ENCODE results near the gene MYCL.
A peak's percentile ranks its signal among the peaks of the same experiment; 100 is the strongest.

MYCL gene, protein sequence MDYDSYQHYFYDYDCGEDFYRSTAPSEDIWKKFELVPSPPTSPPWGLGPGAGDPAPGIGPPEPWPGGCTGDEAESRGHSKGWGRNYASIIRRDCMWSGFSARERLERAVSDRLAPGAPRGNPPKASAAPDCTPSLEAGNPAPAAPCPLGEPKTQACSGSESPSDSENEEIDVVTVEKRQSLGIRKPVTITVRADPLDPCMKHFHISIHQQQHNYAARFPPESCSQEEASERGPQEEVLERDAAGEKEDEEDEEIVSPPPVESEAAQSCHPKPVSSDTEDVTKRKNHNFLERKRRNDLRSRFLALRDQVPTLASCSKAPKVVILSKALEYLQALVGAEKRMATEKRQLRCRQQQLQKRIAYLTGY

DNA sequence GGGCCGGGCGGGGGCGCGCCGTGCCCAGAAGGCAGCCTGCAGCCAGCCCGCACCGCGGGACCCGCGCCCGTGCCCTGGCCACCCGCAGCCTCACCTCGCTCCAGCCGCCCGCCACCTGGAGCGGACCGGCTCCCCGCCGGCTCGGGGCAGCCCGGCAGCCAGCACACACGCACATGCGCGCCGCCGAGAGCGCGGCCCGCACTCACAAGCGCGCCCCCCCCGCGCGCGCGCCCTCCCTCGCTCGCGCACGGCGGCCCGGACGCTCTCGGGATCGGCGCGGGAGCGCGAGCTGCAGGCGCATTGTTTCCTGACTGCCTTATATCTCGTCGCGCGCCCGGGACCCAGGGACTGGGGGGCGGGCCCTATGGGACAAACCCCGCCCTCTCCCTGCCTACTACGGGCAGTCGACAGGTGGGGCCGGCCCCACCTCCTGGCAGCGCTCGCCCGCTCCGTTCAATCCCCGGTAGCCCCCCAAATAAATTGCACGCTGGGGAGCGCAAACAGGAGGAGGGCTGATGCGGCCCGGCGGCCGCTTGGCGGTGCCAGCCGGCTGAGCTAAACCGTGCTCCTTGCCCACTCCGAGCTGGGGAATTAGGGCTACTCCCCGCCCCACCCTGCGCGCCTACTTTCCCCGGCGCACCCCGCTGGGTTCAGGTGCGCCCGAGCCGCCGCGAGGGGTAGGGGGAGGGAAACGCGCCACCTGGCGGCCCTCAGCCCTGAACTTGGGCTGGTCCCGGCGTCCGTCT lies at the start of gene MYCL:
Gene MYCL, minus strand, starts transcription at position 204 of the 746 bp plus-strand sequence. CDS start 483 bp downstream, outside the sequence.
- DNase-seq (ENCODE audit: low read depth in 3 of 3), result peak; percentile 32 to 78 (median 46)

DNA sequence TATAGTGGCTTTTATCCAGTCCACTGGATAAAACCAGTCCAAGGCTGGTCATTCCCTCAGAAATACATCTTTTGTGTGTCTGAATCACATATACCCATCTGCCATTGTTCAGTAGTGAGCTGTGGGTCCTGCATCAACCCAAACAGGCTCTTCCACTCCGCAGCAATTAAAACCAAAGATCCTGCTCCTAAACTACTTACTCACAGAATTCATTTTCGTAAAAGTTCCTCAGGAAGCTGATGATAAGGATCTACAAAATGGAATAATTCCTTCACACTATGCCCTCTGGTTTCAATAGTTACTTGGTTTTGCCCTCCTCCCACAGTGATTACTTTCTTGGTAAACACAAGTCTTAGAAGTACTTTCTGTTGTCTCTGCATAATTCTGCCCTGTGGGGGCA lies 48.2 kb upstream of the MYCL start:
- DNase-seq (ENCODE audit: low read depth in 3 of 3), result no peak

DNA sequence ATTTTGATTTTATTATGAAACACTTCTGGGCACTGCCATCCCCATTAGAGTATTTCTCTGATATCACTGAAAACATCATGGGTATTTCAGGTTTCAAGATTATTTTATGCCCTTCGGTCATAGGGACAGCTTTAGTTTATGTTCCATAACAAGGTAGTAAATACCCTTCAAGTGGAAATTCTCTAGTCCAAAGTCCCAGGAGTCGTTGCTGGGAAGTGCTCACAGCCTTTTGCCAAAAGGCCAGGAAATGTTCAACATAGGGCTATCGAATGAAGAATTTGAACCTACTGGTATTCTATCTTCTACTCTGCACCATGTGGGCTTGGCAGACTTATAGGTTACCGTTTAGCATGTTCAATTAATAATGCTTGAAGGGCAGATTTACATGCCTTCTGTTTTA lies 45.5 kb upstream of the MYCL start:
- DNase-seq (ENCODE audit: low read depth in 3 of 3), result no peak

DNA sequence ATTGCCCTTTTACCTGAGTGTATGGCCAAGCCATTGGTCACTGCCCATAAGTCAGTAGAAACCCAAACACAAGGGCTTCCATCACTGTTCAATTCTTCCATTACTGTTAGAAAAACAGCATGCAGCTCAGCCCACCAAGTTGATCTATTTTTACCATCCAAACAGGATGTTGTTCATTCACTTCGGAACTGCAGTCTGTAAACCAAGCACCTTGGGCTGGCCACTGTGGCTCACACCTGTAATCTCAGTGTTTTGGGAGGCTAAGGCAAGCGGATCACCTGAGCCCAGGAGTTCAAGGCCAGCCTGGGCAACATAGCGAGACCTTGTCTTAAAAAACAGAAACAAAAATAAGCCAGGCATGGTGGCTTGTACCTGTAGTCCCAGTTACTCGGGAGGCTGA lies 44.5 kb upstream of the MYCL start:
- no peak for DNase-seq (ENCODE audit: low read depth in 3 of 3)

DNA sequence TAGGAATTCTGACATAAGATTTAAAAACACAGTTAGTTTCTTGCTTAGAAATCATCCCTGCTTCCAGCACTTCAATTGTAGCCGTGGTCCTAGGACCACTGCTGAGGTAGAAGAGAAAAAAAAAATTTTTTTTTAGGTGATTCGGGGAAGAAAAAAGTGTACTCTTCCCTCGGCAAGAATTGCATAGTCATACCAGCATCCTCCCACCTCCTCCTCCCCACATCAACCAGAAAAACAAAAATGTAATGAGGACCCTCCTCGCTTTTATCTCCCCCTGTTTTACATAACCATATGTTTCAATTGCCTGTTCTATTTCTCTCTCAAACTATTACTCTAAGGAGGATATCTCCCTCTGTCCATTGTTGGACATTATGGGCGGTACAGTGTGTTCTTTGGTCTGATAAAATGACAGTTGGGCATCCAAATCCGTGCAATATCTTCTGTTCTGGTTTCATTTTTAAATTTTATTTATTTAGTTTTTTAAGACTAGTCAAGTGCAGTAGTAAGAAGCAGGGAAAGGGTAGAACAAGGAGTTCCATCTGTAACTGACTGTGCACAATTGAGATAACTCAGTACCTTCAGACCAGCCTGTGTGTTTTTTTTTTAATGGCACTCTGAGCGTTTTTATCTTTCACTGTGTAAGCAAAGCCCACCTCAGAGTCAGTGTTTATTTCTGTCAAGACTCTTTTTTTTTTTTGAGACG lies 42.8 kb upstream of the MYCL start:
- no peak for DNase-seq (ENCODE audit: low read depth in 3 of 3)

DNA sequence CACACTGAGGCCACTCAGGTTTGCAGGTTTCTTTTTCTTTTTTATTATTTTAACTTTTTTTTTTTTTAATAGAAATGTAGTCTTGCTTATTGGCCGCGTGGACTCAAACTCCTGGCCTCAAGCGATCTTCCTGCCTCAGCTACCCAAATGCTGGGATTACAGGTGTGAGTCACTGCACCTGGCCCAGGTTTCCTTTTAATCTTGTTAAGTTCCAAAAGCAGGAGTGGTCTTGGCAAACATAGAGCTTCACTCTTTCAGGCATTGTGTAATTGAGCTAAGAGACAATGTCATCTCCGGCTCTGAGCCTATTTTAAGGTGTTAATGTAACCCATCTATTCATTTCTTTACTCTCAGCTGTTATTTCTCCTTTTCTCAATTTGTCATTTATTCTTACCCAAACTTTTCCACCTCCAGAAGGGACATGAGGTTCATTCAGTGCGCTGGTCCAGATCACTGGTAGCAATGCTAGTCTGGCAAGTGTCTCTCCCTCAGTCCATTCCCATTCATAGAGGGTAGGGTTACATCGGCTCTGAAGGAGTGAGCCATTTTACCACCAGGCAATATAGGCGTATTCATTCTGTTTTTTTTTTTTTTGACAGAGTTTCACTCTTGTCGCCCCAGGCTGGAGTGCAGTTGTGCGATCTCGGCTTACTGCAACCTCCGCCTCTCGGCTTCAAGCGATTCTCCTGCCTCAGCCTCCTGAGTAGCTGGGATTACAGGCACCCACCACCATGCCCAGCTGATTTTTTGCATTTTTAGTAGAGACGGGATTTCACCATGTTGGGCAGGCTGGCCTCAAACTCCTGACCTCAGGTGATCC lies 42.0 kb upstream of the MYCL start:
- DNase-seq (ENCODE audit: low read depth in 3 of 3), result no peak

DNA sequence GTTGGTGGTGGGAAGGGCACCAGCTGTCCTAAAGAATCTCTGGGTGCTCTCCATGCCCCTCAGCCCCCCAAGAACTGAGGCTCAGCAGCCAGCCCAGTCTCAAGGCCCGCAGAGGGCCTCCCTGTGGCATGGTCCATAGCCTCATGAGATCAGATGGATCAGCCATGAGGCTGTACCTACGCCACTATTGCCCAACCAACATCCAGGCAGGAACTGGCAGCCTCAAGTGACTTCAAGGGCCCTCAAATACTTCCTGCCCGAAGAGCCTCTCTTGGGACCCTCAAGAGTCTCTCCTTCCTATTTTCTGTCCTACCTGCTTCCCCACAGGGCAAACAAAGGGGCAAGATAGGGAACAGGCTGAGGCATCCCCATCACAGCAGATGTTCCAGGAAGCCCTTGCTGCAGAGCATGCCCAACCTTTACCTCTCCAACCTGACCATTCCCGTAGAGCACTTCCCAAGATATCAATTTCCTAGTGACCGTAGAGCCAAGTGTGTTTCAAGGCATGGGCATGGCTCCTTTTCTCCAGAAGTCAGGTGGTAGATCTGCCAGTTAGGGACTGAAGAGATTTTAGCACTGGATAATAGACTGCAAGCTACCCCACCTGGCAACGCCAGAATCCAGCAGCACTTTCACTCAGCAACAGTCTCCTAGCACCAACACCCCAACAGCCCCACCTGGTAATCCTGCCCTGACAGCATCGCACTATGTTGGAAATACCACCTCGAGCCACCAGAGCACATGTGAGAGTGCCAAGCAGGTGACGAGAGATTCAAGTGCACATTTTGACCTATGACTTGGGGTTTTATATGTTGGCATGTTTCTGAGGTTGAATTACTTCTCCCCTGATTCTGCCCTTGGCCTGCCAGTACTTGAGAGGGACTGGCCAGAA lies 39.5 kb upstream of the MYCL start:
- DNase-seq (ENCODE audit: low read depth in 3 of 3), result no peak

DNA sequence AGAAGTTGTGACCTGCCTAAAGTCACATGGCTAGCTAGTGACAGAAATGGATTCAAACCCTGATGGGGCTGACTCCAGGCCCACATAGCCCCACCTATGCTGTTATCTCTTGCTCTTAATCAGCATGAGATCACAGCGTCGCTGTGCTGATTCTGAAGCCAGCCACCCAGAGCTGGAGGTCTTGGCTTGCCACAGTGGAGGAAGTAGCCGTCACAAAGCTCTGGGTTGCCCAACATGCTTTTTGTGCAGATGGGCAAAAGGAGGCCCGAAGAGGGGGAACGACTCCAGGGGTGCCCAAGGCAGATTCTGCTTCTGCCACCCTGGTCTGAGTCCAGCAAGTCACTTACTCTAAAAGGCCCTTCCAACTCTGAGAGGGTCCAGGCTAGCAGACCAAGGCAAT lies 38.5 kb upstream of the MYCL start:
- DNase-seq (ENCODE audit: low read depth in 3 of 3), result no peak

DNA sequence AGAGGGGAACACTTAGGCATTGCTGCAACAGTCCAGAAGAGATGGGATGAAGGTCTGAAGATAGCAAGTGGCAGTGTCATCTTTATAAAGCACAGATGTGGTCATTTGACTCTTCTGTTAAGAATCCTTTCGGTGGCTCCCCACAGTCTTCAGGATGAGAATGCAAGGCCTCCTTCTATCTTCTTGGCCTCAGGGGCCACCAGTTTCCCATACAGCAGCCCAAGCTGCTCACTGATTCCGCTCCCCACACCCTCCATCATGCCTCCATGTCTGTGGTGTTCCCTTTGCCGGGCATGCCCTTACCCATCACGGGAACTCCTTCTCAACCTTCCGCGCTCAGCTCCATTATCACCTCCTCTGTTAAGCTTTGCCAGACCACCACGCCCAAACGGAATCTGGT lies 37.1 kb upstream of the MYCL start:
- DNase-seq (ENCODE audit: low read depth in 3 of 3), result no peak

DNA sequence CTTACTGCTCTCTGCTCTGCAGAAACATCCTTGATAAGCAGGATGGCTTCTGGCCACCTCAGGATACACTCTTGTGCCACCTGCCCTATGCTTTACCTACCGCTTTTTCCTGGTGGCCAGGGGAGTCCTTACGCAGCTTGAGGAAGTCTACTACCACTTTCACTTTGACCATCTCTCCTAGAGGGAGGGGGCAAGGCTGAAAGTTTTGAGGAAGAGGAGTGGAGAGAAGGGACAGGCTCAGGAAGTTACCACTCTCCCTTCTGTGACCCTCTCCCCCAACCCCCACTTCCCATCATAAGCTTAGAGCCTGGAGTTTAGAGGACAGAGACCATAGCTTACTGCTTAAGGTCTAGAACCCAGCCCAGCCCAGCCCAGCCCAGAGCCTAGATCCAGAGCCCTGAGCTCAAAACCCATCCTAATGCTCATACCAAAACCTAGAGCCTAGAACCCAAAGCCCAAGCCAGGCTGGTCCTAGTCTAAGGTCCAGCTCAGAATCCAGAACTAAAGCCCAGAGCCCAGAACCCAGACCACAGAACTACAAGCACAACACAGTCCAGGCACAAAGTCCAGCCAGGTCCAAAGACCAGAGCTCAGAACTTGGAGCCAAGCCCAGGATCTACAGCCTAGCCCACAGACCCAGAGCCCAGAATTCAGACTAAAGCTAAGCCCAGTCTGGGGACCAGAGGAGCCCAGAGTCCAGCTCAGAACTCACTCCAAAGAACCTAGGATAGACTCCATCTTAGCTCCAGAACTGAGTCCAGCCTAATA lies 35.2 kb upstream of the MYCL start:
- DNase-seq (ENCODE audit: low read depth in 3 of 3), result no peak

DNA sequence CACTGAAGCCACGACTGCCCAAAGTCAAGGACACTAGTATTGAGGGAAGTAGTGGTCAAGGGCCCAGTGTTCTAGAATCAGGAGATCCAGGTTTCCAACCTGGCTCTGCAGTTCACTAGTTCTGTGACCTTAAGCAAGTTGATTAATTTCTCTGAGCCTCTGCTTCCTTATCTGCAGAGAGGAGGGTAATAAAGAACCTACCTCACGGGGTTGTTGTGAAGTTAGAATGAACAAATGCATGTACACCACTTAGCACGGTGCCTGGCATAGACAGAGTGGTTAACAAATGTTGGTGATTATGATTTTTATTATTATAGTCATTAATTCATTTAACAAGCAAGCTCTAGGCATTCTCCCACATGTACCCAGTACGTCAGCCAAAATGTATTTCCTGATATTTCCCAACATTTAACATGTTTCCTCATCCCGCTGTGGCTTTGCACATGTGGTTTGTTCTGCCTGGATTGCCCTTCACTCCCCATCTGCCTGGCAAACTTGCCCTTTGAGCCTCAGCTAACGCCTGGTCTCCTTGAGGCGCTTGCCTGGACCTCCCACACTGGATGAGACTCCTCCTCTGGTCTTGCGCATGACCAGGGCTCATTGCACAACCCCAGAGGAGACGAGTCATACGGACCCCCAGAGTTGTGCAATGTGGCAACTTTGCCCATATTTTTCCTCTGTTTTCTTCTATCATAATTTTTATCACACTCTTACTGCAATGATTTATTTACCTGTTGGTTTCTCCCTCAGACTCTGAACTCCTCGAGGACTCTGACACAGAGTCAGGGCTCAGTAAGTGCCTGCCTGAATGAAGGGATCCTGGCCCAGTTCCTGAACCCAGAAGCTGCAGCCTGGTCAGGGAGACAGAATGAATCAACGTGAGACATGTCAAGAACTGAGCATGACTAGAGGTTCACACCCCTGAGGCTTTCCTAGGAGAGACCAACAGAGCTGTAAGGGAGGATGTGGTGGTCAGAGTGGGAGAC lies 32.5 kb upstream of the MYCL start:
- no peak for DNase-seq (ENCODE audit: low read depth in 3 of 3)

DNA sequence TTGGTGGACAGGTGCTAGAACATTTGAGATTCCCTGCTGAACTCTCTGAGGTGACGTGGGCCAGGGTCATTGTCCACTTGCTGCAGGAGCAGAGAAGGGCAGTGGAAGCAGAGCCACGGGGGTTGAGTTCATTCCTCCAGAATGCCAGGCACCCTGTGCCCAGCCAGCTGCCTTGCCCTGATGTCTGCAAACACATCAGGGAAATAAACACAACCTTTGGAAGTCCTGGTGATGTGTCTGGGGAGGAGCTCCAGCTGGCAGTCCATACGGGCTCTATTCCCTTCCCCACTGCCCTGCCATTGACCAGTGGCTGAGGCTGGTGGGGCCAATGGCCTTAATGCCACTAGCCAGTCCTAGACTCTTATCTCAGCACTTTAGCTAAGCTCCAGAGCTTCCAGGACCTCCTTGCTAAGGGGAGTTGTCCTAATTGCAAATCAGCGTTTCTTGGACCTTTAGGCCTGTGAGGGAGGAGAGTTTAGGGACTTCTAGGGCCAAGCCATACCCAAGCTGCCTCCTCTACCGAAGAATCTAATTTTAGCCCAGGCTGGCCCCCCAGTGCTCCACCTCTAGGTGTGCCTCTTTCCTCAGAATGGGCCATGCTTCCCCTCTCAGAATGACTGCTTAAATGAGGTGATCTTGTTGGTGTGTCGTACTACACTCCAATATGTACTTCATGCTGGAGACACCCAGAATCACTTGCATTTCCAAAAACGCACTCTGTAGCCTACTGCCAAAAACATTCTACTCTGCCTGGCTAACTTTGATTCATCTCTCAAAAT lies 27.3 kb upstream of the MYCL start:
- DNase-seq (ENCODE audit: low read depth in 3 of 3), result no peak

DNA sequence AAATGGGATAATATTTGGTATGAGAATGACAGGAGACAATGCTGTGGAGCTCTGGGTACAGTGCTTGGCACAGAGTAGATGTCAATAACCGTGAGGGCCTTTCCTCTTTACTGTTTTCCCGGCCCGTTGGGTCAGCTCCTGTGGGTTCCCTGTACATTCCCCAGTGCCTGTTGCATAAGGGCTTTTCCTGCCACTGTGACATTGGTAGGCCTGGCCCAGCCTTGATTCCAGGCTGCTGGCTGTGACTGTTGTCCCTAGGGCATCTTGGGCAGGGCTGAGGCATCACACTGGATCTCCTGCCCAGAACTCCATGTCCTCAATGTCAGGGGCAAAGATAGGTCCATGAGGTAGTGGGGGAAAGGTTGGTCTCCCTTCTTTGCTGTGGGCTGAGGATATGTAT lies 25.8 kb upstream of the MYCL start:
- DNase-seq (ENCODE audit: low read depth in 3 of 3), result no peak

DNA sequence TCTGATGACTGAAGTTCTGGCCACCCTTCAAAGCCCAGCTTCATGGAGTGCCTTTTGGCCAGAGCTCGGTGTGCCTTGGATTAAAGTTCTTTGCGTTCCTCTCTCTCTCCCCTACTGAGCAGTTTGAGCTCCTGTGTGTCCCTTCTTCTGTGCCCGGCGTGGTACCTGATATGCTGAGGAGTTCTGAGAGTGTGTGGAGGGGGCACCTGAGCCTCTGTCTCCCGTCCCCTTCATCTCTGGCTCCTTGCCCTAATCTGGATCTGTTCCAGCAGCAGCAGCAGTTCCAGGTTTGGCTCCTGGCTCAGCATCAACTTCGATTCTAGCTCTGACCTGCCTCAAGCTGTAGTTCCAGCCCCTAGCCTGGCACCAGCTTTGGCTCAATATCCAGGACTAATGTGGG lies 25.1 kb upstream of the MYCL start:
- DNase-seq (ENCODE audit: low read depth in 3 of 3), result no peak

DNA sequence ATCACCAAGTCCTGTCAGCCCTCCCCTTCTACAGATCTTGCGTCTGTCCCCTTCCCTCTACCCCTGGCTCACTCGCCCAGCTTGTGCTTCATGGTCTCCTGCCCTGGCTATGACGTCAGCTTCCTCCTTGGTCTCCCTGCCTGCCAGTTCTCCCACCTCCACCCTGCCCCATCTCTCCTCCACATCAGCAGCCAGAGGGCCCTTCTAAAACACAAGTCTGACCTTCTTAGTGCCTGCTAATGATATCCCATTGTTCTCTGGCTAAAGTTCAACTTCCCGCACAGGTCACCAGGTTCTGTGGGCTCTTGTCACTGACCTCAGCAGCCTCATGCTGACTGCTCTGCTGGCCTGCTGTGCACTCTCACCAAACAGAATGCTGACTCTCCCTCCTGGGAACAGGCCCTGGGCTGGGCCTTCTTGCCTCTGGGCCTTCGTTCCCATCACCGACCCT lies 24.7 kb upstream of the MYCL start:
- DNase-seq (ENCODE audit: low read depth in 3 of 3), result no peak

DNA sequence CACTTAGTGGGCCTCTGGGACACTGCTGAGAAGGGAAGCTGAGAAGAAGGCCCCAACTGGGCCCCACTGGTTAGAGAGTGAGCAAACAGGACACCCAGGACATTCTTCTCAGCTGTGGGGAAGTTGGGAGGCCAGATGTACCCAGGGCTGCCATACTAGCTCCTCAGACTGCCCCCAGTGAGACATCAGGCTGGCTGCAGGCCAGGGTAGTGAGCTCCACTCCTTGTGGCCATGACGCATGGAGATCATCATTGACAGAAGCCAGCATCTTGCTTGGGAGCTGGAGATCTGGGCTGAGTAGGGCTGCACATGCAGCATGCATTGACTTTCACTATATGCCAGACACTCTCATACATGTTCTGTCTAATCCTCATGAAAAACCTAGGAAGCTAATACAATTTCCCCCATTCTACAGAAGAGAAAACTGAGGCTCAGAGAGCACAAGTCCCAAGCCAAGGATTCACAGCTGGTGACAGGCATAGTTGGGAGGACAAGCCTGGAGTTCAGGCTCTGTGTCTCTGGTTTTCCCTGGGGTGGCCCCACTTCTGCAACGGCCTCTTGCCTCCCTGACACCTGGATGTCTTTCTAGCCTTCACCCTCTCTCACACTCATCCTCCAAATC lies 24.1 kb upstream of the MYCL start:
- no peak for DNase-seq (ENCODE audit: low read depth in 3 of 3)

DNA sequence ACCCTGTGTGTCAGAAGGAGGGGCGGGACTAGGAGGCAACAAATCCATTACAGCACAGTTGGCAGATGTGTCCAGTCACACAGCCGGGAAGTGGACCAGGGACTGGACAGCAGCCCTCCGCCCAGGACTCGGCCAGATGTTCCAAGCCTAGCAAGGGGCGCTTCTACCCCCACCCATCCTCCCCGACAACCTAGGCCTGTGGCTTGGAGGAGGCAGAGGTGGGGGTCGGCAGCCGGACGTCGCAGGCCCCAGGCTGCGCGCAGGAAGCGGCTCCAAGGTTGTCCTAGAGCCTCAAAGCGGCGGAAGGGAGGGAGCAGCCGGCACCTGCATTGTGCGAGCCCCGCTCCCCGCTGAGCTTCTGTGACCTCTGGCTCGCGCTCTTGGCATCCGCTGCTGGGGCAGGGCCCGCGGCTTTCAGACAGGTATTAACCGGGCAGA lies 20.6 kb upstream of the MYCL start:
- no peak for DNase-seq (ENCODE audit: low read depth in 3 of 3)

Data from stimulated activated CD4-positive, alpha-beta T cell treated with anti-CD3 and anti-CD28 coated beads, TNF-alpha, amount 100 ng/mL, for 24 hours (primary cell).